Measurements from ENCODE around the gene RBM6.

- TF ChIP-seq CTCF (IDR thresholded peaks at IDR 0.05) (no peak), EP300 (IDR thresholded peaks at IDR 0.05) (no peak)
Observed at GRCh38 chr3:49997862-49998261, 57.9 kb downstream of the RBM6 start.

Data from esophagus muscularis mucosa (tissue), 3 donors.